Left ventricle myocardium inferior (tissue), 1 donor: ENCODE data around the gene ANKMY1. TPM values are rescaled to one million over a fixed set of nuclear protein-coding genes. Genes with fewer than 3 reads are reported as not detected.
A peak's percentile ranks its signal among the peaks of the same experiment; 100 is the strongest.

ENCODE experiments used
- DNase-seq: peaks from one replicate; pipeline ENCODE4 v3.0.0-alpha.2; 2020
- H3K27ac ChIP-seq: fragments of 200-600 bp; replicated peaks from 2 replicates; pipeline ENCODE4 v1.8.0; 2021
- H3K27me3 ChIP-seq: fragments of 200-600 bp; 2 replicates; pipeline ENCODE4 v1.8.0; 2021; ENCODE audit warnings: low read depth
- H3K36me3 ChIP-seq: fragments of 200-600 bp; 2 replicates; pipeline ENCODE4 v1.8.0; 2021
- H3K4me1 ChIP-seq: fragments of 200-600 bp; 2 replicates; pipeline ENCODE4 v1.8.0; 2021
- H3K4me3 ChIP-seq: fragments of 200-600 bp; 2 replicates; pipeline ENCODE4 v1.8.0; 2021; ENCODE audit warnings: mild to moderate bottlenecking, moderate library complexity
- H3K9me3 ChIP-seq: fragments of 200-600 bp; replicated peaks from 2 replicates; pipeline ENCODE4 v1.8.0; 2021
- intact Hi-C: fragments of 100-400 bp; cut with micrococcal nuclease; formaldehyde crosslinking; loops from one replicate; pipeline ENCODE4 v1.11.0; 2022
- total RNA-seq: library from RNA; stranded (reverse); fragmentation: NEBNext Ultra II Directional; extraction: Animal tissue kit (Norgen Biotek cat#: 25700); gene quantifications from one replicate; pipeline ENCODE4 v1.2.1, GENCODE V29; 2021
- TF ChIP-seq, protein P1 (sequence below): fragments of 200-600 bp; IDR thresholded peaks from 2 replicates; pipeline ENCODE4 v1.8.0; 2021; ENCODE audit warnings: antibody characterized with exemption, mild to moderate bottlenecking, borderline replicate concordance
- donor health status: DM: no; HTN: yes; CAD: no; lungs with severe emphysema.

Gene ANKMY1
- total RNA-seq, 1 donor from 2014 or later, result 4.0 TPM

DNA sequence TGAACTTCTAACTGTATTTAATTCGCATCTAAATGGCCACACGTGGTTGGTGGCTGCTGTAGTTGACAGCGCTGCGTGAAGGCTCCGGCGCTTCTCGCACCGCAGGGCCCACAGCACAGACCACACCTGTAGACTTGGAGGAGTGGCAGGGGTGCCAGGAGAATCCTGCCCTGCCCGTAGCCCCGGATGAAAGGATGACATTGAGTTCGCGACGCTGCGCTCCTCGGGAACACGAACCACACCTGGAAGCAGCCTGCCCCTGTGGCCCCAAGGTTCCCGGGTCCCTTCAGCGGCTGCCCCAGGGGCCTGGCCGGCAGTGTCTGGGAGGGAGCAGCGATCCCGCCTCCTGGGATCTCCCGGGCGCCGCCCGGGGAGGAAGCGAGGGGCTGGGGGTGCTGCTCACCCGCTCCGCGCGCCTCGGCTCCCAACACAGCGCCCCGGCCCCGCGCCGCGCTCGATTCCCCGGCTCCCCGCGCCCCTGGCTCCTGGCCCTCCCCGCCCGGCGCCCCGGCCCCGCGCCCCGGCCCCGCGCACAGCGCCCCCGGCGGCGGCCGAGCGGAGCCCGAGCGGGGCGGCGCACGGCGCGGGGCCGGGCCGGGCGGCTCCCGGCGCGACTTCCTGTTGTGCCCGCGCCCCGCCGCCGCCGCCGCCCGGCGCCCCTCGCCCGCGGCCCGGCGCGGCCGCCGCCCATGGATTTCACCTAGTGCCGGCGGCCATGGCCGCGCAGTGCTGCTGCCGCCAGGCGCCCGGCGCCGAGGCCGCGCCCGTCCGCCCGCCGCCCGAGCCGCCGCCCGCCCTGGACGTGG is 10.3 kb upstream of the ANKMY1 start, which contains the start of gene RNPEPL1:
RNPEPL1 (plus strand) TSS at position 613 of the 806 bp plus-strand sequence; CDS start at position 716, 103 bp downstream.
- TF ChIP-seq, protein P1, sequence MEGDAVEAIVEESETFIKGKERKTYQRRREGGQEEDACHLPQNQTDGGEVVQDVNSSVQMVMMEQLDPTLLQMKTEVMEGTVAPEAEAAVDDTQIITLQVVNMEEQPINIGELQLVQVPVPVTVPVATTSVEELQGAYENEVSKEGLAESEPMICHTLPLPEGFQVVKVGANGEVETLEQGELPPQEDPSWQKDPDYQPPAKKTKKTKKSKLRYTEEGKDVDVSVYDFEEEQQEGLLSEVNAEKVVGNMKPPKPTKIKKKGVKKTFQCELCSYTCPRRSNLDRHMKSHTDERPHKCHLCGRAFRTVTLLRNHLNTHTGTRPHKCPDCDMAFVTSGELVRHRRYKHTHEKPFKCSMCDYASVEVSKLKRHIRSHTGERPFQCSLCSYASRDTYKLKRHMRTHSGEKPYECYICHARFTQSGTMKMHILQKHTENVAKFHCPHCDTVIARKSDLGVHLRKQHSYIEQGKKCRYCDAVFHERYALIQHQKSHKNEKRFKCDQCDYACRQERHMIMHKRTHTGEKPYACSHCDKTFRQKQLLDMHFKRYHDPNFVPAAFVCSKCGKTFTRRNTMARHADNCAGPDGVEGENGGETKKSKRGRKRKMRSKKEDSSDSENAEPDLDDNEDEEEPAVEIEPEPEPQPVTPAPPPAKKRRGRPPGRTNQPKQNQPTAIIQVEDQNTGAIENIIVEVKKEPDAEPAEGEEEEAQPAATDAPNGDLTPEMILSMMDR, result no peak
- DNase-seq, result peak; percentile 54
- Histone ChIP-seq H3K9me3 (no peaks in the 10 kb centered on the region), H3K27me3 (no peaks in the 10 kb centered on the region), H3K4me3 (peak within 1 kb of the TSS; percentile 92), H3K27ac (peak within 1 kb of the TSS; percentile 96), H3K36me3 (peaks cover 5% of the 10 kb centered on the region), H3K4me1 (peaks cover 56% of the 10 kb centered on the region)
- intact Hi-C loops, result no loop called here

DNA sequence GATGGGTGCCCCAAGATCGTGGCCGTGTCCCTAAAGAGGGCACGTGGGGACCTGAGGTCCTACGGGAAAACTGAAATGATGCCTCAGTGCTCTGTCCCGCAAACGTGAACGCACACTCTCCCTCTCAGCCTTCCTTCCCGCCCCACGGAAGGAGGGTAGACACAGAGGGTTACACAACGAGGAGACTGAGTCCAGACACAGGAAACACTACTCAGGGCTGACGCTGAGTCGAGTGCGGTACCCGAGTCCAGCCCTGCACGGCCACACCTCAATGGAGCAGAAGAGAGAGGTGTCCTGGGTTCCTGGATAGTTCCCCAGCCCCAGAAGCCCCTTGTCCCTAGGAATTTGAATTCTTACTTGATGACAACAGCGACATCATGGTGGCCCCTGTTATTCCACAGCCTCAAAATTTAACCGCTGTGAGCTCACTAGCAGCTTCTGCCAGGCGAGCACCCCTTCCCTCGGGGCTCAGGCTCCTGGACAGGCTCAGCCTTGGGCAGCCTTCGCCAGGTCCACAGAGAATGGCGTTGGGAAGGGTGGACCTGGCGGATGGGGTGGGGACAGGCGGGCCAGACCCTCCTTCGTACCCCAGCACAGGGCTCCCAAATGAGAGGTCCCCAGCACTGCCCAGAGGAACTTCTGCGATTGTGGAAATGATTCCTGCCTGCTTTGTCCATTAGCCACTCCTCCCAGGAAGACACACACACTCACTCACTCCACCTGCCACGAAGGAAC is 9.5 kb upstream of the ANKMY1 start:
- intact Hi-C loops, result no loop called here
- H3K27ac ChIP-seq, result peak overlapping the region; percentile 96
- peak overlapping the region; percentile 85 for H3K4me3 ChIP-seq
- no peaks in the 10 kb centered on the region for H3K9me3 ChIP-seq
- peaks cover 61% of the 10 kb centered on the region for H3K4me1 ChIP-seq
- TF ChIP-seq, protein P1, result no peak
- DNase-seq, result peak; percentile 17
- no peaks in the 10 kb centered on the region for H3K27me3 ChIP-seq
- H3K36me3 ChIP-seq, result peaks cover 6% of the 10 kb centered on the region

DNA sequence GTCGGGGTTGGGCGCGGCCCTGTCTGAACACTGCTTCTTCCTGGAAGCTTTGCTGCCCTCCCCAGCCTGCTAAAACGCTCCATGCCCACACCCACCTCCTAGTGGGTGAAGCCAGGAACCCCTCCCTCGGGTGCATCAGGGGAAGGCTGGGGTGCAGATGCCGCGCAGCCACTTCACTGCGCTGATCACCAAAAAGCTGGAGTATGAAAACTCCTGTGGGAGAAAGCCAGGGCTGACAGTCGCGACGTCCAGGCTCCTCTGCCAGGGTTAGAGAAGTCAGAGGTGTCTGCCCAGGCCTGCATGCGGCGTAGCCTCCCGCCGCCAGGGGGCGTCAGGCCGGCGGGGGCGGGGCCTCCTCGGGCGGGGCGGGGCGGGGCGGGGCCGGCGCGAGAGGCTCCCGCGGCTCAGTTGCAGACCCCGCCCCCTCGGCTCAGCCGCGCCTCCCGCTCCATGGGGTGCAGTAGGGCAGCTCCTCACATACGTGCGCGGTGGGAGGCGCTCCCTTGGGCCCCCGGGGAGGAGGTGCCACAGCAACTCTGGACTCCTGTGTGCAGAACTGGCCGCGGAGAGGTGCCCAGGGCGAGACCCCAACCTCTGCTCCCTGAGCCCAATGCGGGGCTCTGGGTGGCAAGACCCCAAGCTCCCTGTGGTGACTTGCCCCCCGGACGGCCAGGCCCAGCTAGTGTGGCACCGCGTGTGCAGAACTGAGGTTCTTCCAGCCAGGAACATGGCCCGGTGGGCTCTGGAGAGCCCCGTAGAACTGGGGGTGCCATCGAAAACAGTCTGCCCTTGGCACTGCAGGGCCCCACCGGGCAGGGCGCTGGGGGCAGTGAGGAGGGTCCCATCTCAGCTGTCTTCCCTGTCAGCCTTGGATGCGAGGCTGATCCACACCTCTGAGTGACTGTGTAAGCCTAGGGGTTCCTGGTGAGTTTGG is 8.7 kb upstream of the ANKMY1 start:
- intact Hi-C loops, result no loop called here
- H3K36me3 ChIP-seq, result peaks cover 5% of the 10 kb centered on the region
- DNase-seq, result peak; percentile 95
- H3K4me3 ChIP-seq, result peak overlapping the region; percentile 85
- no peaks in the 10 kb centered on the region for H3K9me3 ChIP-seq
- peaks cover 69% of the 10 kb centered on the region for H3K4me1 ChIP-seq
- TF ChIP-seq, protein P1, result peak; percentile 96
- H3K27me3 ChIP-seq, result no peaks in the 10 kb centered on the region
- H3K27ac ChIP-seq, result peak overlapping the region; percentile 96

DNA sequence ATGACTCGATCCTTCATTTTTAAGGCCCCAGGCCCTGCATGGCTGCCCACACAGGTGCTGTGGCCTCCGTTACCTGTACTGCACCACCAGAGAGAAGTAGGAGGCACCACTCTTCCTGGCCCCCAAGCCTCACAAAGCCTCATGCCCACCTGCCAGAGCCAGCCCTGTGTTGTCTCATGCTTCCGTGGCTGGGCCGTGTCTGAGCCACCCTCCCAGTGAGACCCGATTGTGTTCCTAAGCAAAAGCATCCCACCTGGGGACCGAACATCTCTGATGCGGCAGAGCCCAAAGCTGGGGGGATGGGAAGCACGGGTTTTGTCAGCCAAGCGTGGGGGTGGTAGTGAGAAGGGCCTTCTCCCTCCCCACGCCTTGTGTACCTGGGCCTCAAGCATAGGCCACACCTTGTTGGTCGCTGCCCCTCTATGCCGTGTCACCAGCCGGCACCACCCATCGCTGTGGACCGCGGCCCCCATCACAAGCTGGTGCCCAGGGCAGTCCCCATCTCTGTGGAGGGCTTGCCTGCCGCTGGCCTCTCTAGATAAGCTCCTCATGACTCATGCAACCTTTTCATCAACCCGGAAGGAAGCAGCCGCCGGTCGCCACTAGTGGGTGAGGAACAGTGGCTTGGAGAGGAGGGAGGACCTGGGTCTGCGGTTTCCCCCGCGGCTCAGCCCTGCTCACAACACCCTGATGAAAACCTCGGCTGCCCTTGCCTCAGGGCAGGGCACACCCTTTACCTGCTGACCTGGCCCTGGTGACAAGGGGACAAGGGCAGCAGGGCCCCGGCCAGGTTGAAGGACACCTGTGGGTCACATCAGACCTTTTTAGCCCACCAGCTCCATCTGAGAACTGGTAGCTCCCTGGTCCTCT is 7.8 kb upstream of the ANKMY1 start:
- DNase-seq, result peak; percentile 76
- Histone ChIP-seq H3K27me3 (no peaks in the 10 kb centered on the region), H3K36me3 (peaks cover 5% of the 10 kb centered on the region), H3K4me1 (peaks cover 67% of the 10 kb centered on the region), H3K9me3 (no peaks in the 10 kb centered on the region), H3K27ac (peak overlapping the region; percentile 96), H3K4me3 (peak overlapping the region; percentile 85)
- TF ChIP-seq, protein P1, result no peak
- intact Hi-C loops, result no loop called here
